Measurements from ENCODE around the gene WNT16.

WNT16 gene

DNA sequence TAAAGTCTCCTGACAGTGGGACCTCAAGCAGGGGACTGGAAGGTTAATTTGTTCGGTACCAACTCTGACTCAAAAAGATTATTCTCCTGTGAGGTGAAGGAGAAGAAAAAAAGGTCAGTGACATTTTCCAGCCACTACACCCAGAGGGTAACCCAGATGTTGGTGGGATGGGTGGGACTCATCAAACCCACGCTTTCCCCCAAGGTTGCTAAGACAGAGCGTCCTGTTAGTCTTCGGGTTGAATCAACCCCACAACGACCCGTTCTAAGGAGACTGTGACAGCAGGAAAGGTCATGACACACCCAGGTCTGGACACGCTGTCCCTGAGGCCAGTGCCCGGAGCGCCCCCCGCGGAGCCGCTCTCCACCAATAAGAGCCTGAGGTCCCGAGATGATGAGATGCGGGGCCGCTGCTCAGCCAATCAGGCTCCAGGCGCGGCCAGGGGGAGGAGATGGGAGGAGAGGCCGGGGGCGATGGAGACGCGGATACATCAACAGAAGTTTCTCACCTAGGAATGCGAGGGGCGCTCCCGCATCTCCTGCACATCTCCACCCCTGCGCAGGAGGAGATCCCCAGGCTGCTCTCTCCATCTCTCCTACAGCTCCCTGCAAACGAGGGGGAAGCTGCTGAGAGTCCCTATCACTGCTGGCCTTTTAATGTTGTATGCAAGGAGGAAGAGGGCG is at the start of gene WNT16:
Gene WNT16 (plus strand): TSS at position 493 of the 683 bp plus-strand sequence. CDS start 293 bp downstream, outside the sequence.
- TF ChIP-seq ZNF565 (CRISPR knock-in tag; conservative IDR thresholded peaks at IDR 0.05; ENCODE audit: low read depth): no peak
- TF ChIP-seq, protein P1, sequence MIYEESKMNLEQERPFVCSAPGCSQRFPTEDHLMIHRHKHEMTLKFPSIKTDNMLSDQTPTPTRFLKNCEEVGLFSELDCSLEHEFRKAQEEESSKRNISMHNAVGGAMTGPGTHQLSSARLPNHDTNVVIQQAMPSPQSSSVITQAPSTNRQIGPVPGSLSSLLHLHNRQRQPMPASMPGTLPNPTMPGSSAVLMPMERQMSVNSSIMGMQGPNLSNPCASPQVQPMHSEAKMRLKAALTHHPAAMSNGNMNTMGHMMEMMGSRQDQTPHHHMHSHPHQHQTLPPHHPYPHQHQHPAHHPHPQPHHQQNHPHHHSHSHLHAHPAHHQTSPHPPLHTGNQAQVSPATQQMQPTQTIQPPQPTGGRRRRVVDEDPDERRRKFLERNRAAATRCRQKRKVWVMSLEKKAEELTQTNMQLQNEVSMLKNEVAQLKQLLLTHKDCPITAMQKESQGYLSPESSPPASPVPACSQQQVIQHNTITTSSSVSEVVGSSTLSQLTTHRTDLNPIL (CRISPR knock-in tag; IDR thresholded peaks at IDR 0.05; ENCODE audit: low read depth): no peak
- TF ChIP-seq PPARA (CRISPR knock-in tag; IDR thresholded peaks at IDR 0.05; ENCODE audit: borderline replicate concordance): no peak
- no peak for TF ChIP-seq SNAI2 (CRISPR knock-in tag; IDR thresholded peaks at IDR 0.05)
- TF ChIP-seq ZFP3 (CRISPR knock-in tag; IDR thresholded peaks at IDR 0.05): no peak
- TF ChIP-seq CSDC2 (CRISPR knock-in tag; IDR thresholded peaks at IDR 0.05): no peak
- TF ChIP-seq ARNTL (CRISPR knock-in tag; IDR thresholded peaks at IDR 0.05; ENCODE audit: borderline replicate concordance, low read depth): no peak
- no peak for TF ChIP-seq TCF4 (CRISPR knock-in tag; IDR thresholded peaks at IDR 0.05; ENCODE audit: borderline replicate concordance)
- no peak for TF ChIP-seq ZNF70 (CRISPR knock-in tag; IDR thresholded peaks at IDR 0.05)
- TF ChIP-seq, protein P2, sequence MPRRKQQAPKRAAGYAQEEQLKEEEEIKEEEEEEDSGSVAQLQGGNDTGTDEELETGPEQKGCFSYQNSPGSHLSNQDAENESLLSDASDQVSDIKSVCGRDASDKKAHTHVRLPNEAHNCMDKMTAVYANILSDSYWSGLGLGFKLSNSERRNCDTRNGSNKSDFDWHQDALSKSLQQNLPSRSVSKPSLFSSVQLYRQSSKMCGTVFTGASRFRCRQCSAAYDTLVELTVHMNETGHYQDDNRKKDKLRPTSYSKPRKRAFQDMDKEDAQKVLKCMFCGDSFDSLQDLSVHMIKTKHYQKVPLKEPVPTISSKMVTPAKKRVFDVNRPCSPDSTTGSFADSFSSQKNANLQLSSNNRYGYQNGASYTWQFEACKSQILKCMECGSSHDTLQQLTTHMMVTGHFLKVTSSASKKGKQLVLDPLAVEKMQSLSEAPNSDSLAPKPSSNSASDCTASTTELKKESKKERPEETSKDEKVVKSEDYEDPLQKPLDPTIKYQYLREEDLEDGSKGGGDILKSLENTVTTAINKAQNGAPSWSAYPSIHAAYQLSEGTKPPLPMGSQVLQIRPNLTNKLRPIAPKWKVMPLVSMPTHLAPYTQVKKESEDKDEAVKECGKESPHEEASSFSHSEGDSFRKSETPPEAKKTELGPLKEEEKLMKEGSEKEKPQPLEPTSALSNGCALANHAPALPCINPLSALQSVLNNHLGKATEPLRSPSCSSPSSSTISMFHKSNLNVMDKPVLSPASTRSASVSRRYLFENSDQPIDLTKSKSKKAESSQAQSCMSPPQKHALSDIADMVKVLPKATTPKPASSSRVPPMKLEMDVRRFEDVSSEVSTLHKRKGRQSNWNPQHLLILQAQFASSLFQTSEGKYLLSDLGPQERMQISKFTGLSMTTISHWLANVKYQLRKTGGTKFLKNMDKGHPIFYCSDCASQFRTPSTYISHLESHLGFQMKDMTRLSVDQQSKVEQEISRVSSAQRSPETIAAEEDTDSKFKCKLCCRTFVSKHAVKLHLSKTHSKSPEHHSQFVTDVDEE (CRISPR knock-in tag; IDR thresholded peaks at IDR 0.05): no peak
- no peak for TF ChIP-seq ZNF8 (CRISPR knock-in tag; IDR thresholded peaks at IDR 0.05)
- no peak for TF ChIP-seq BACH2 (CRISPR knock-in tag; IDR thresholded peaks at IDR 0.05; ENCODE audit: borderline replicate concordance)
- TF ChIP-seq TOX (CRISPR knock-in tag; IDR thresholded peaks at IDR 0.05; ENCODE audit: borderline replicate concordance): no peak
- TF ChIP-seq ZC3H10 (CRISPR knock-in tag; IDR thresholded peaks at IDR 0.05): no peak
- TF ChIP-seq ZFP30 (CRISPR knock-in tag; IDR thresholded peaks at IDR 0.05): no peak
- TF ChIP-seq, protein P3, sequence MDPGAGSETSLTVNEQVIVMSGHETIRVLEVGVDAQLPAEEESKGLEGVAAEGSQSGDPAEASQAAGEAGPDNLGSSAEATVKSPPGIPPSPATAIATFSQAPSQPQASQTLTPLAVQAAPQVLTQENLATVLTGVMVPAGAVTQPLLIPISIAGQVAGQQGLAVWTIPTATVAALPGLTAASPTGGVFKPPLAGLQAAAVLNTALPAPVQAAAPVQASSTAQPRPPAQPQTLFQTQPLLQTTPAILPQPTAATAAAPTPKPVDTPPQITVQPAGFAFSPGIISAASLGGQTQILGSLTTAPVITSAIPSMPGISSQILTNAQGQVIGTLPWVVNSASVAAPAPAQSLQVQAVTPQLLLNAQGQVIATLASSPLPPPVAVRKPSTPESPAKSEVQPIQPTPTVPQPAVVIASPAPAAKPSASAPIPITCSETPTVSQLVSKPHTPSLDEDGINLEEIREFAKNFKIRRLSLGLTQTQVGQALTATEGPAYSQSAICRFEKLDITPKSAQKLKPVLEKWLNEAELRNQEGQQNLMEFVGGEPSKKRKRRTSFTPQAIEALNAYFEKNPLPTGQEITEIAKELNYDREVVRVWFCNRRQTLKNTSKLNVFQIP (CRISPR knock-in tag; IDR thresholded peaks at IDR 0.05; ENCODE audit: borderline replicate concordance, low read depth): no peak
- TF ChIP-seq RARB (CRISPR knock-in tag; IDR thresholded peaks at IDR 0.05): no peak
- TF ChIP-seq OSR1 (CRISPR knock-in tag; IDR thresholded peaks at IDR 0.05): no peak
- peak; percentile 65 for ATAC-seq

DNA sequence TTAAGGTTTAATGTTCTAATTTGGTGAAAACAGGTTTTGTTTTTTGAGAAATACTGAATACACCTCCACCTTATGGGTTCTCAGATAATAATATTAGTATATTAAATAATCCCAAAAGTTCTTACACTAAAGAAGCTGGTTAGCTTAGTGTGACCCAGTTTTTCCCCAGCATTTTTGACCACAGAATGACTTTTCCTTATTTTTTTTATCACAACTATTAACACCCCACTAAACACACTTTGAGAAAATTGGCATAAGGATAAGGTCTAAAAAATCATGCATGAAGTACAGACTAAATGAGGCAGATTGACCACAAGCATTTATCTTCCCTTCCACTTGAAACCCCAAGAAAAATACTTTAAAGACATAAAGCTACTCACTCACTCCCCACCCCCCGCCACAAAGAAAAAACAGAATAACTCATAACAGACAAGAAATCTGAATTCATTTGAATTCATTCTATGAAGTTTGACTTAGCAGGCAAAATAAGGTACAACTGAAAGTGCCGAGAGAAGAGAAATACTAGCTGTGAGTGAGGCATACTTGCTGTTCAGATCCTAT is 49.7 kb upstream of the WNT16 start:
- TF ChIP-seq, protein P4, sequence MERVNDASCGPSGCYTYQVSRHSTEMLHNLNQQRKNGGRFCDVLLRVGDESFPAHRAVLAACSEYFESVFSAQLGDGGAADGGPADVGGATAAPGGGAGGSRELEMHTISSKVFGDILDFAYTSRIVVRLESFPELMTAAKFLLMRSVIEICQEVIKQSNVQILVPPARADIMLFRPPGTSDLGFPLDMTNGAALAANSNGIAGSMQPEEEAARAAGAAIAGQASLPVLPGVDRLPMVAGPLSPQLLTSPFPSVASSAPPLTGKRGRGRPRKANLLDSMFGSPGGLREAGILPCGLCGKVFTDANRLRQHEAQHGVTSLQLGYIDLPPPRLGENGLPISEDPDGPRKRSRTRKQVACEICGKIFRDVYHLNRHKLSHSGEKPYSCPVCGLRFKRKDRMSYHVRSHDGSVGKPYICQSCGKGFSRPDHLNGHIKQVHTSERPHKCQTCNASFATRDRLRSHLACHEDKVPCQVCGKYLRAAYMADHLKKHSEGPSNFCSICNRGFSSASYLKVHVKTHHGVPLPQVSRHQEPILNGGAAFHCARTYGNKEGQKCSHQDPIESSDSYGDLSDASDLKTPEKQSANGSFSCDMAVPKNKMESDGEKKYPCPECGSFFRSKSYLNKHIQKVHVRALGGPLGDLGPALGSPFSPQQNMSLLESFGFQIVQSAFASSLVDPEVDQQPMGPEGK (CRISPR knock-in tag; IDR thresholded peaks at IDR 0.05; ENCODE audit: borderline replicate concordance): no peak
- TF ChIP-seq ESRRG (CRISPR knock-in tag; IDR thresholded peaks at IDR 0.05): no peak
- no peak for TF ChIP-seq CSRNP3 (CRISPR knock-in tag; IDR thresholded peaks at IDR 0.05)
- TF ChIP-seq ZNF565 (CRISPR knock-in tag; conservative IDR thresholded peaks at IDR 0.05; ENCODE audit: low read depth): no peak
- TF ChIP-seq, protein P2 (CRISPR knock-in tag; IDR thresholded peaks at IDR 0.05): no peak
- TF ChIP-seq, protein P1 (CRISPR knock-in tag; IDR thresholded peaks at IDR 0.05; ENCODE audit: low read depth): no peak
- TF ChIP-seq, protein P3 (CRISPR knock-in tag; IDR thresholded peaks at IDR 0.05; ENCODE audit: borderline replicate concordance, low read depth): no peak
- no peak for TF ChIP-seq CSDC2 (CRISPR knock-in tag; IDR thresholded peaks at IDR 0.05)
- ATAC-seq: peak; percentile 17; the same call in 1 of the 3 replicates
